Activated B cell treated with CpG ODN at 0.5 μM for 24 hours (primary cell): ENCODE measurements around the gene TBX6. TPM values are rescaled to one million over a fixed set of nuclear protein-coding genes. Genes with fewer than 3 reads are reported as not detected.
A peak's percentile ranks its signal among the peaks of the same experiment; 100 is the strongest.

Experiments used
- ATAC-seq: fragments of 200-7000 bp; cut with Tn5 transposase; one replicate; pipeline ENCODE4 v1.10.0; 2021; ENCODE audit warnings: low read depth, mild to moderate bottlenecking, moderate library complexity
- CTCF ChIA-PET: fragments of 350-600 bp; sonication (Branson Sonifier 250); formaldehyde crosslinking; loops from one replicate; lab custom pipeline; 2021; ENCODE audit warnings: antibody characterized with exemption; lab: Charles Lee
- POLR2A ChIA-PET: fragments of 350-600 bp; sonication (Branson Sonifier 250); formaldehyde crosslinking; loops from one replicate; lab custom pipeline; 2021; ENCODE audit warnings: antibody characterized with exemption; lab: Charles Lee
- DNase-seq: peaks from one replicate; pipeline ENCODE4 v3.0.0; 2022
- H3K27ac Mint-ChIP-seq: one replicate; pipeline ENCODE4 v1.8.0; 2020; ENCODE audit warnings: mixed read lengths
- H3K27me3 Mint-ChIP-seq: one replicate; pipeline ENCODE4 v1.8.0; 2021; ENCODE audit warnings: mixed read lengths
- H3K36me3 Mint-ChIP-seq: one replicate; pipeline ENCODE4 v1.8.0; 2021; ENCODE audit warnings: low read depth, mixed read lengths
- H3K4me1 Mint-ChIP-seq: one replicate; pipeline ENCODE4 v1.8.0; 2021; ENCODE audit warnings: mixed read lengths
- H3K4me3 Mint-ChIP-seq: one replicate; pipeline ENCODE4 v1.8.0; 2020; ENCODE audit warnings: mild to moderate bottlenecking, mixed read lengths
- H3K9me3 Mint-ChIP-seq: one replicate; pipeline ENCODE4 v1.8.0; 2020; ENCODE audit warnings: mixed read lengths
- intact Hi-C: fragments of 100-400 bp; cut with micrococcal nuclease; formaldehyde crosslinking; loops from one replicate; pipeline ENCODE4 v1.15.1; 2024
- total RNA-seq: library from RNA; stranded (reverse); gene quantifications from 2 replicates; pipeline ENCODE4 v1.2.3, GENCODE V29; 2022
- TF ChIP-seq, protein P1 (sequence below): fragments of 200-600 bp; IDR thresholded peaks from one replicate; pipeline ENCODE4 v1.8.0; 2022; ENCODE audit warnings: antibody characterized with exemption, mild to moderate bottlenecking

Gene TBX6
- total RNA-seq, 1 donor from 2014 or later = 2.3 TPM

DNA sequence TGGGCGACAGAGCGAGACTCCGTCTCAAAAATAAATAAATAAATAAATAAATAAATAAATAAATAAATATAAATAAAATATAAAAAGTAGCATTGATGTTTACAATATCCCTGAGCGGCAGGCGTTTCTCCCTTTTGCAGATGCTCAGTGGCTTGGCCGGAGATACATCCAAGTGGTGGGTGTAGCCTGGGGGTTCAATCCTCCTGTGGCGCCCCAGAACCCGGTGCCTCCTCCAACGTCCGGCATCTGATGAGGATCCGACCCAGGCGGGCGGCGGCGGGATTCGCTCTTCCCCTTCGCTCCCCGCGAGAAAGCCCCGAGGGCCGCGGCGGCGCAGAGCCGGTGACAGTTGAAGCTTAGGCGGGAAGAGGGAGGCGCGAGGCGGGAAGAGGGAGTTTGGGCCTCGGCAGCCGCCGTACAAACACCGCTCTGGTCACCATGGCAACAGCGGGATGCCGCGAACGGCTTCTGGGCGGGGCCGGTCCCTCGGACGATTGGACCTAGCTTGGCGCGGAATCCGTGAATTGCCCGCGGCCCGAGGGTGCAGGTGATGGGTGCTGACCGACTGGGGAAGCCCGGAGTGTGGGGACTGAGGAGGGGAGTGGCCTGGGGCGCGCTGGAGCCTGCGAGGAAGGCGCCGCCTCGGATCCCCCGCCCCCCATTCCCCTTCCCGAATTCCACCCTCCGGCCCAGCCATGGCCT lies 38.9 kb downstream of the TBX6 start:
- POLR2A ChIA-PET = interaction anchor here (1.0 to 3.0 kb wide), 3 partner anchors 9 to 22 kb away, joined by 3 to 27 read pairs (median 6); partner anchors contain the start of genes ALDOA and TLCD3B
- ATAC-seq (peak; percentile 87), DNase-seq (peak; percentile 86)
- CTCF ChIA-PET = interaction anchor here (0.7 to 1.6 kb wide), 3 partner anchors 11 to 79 kb away, joined by 3 to 4 read pairs (median 3); partner anchors contain the start of gene TAOK2
- peak overlapping the region; percentile 46 for H3K27ac Mint-ChIP-seq
- H3K27me3 Mint-ChIP-seq = no peaks in the 10 kb centered on the region
- H3K9me3 Mint-ChIP-seq = no peaks in the 10 kb centered on the region
- H3K4me1 Mint-ChIP-seq = peaks cover 9% of the 10 kb centered on the region
- TF ChIP-seq, protein P1, sequence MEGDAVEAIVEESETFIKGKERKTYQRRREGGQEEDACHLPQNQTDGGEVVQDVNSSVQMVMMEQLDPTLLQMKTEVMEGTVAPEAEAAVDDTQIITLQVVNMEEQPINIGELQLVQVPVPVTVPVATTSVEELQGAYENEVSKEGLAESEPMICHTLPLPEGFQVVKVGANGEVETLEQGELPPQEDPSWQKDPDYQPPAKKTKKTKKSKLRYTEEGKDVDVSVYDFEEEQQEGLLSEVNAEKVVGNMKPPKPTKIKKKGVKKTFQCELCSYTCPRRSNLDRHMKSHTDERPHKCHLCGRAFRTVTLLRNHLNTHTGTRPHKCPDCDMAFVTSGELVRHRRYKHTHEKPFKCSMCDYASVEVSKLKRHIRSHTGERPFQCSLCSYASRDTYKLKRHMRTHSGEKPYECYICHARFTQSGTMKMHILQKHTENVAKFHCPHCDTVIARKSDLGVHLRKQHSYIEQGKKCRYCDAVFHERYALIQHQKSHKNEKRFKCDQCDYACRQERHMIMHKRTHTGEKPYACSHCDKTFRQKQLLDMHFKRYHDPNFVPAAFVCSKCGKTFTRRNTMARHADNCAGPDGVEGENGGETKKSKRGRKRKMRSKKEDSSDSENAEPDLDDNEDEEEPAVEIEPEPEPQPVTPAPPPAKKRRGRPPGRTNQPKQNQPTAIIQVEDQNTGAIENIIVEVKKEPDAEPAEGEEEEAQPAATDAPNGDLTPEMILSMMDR = no peak
- intact Hi-C loops = loop anchor here (1.0 kb wide), 3 partner anchors 12 to 190 kb away; partner anchors contain the start of genes ALDOA and CDIPT
- H3K4me3 Mint-ChIP-seq = peak overlapping the region; percentile 84
- H3K36me3 Mint-ChIP-seq = no peaks in the 10 kb centered on the region

DNA sequence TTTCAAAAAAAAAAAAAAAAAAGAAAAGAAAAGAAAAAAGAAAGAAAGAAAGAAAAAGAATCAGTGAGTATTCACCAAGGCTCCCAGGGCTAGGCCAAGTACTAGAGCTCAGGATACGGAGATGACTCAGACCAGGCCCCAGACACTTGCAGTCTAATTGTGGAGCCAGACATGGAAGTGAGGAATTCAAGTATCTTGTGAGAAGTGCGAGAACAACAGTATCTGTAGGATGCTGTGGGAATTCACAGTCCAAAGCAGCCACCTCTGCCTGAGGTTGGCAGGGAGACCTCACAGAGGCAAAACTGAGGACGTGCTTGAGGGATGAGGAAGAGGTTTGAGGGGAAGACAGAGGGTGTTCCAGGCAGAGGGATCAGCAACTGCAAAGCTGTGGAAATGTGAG lies 40.2 kb downstream of the TBX6 start:
- TF ChIP-seq, protein P1 = no peak
- H3K4me1 Mint-ChIP-seq = peaks cover 9% of the 10 kb centered on the region
- no peaks in the 10 kb centered on the region for H3K36me3 Mint-ChIP-seq
- DNase-seq (no peak), ATAC-seq (no peak)
- H3K4me3 Mint-ChIP-seq = peak overlapping the region; percentile 9
- no peak overlapping the region for H3K27ac Mint-ChIP-seq
- CTCF ChIA-PET = no interaction called here
- intact Hi-C loops = no loop called here
- H3K9me3 Mint-ChIP-seq = no peaks in the 10 kb centered on the region
- H3K27me3 Mint-ChIP-seq = no peaks in the 10 kb centered on the region
- POLR2A ChIA-PET = interaction anchor here (0.6 to 3.0 kb wide), 3 partner anchors 13 to 366 kb away, joined by 4 to 27 read pairs (median 9); partner anchors contain the start of gene ALDOA

DNA sequence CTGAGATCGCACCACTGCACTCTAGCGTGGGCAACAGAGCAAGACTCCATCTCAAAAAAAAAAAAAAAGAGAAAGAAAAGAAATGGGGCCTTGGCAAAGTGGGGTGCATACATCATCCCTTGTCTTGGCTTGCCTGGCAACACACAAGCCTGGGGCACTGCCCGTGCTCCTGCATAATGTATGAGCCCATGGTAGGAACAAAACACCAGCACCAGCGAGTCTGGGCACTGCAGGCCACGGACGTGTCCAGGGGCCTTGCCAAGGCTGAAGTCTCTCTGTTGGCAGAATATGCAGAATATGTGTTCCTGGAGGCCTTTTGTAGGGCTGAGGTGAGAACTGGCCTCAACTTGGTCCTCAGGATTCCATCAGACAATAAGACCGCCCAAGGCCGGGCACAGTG lies 41.9 kb downstream of the TBX6 start:
- Mint-ChIP-seq H3K27ac (no peak overlapping the region), H3K4me3 (no peak overlapping the region), H3K9me3 (no peaks in the 10 kb centered on the region), H3K27me3 (no peaks in the 10 kb centered on the region), H3K4me1 (peaks cover 9% of the 10 kb centered on the region), H3K36me3 (no peaks in the 10 kb centered on the region)
- ChIA-PET CTCF (no interaction called here), POLR2A (interaction anchor here (0.7 kb wide), 1 partner anchor 50 kb away, joined by 3 read pairs; no protein-coding TSS in a partner anchor)
- intact Hi-C loops = no loop called here
- TF ChIP-seq, protein P1 = no peak
- DNase-seq (no peak), ATAC-seq (no peak)

DNA sequence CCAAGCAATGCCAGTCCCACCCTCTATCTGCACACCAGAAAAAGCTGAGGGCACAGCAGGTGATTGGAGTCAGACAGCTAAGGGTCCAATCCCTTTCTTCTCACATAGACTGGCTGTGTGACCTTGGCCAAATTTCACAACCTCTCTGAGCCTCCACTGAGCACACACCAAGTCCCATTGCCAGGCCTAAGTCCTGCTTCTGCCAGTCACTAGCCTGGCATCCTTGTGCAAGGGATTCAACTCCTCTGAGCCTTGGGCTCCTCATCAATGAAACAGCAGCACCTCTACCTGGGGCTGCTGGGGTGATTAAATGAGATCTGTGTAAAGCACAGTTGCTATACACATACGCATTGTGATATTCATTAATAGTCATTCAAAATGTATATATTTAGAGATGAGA lies 45.1 kb downstream of the TBX6 start:
- no peak for DNase-seq
- Mint-ChIP-seq H3K27ac (no peak overlapping the region), H3K27me3 (no peaks in the 10 kb centered on the region), H3K36me3 (no peaks in the 10 kb centered on the region), H3K4me3 (no peak overlapping the region), H3K9me3 (no peaks in the 10 kb centered on the region), H3K4me1 (no peaks in the 10 kb centered on the region)
- intact Hi-C loops = no loop called here
- ChIA-PET CTCF (no interaction called here), POLR2A (no interaction called here)
- TF ChIP-seq, protein P1 = no peak
- no peak for ATAC-seq

DNA sequence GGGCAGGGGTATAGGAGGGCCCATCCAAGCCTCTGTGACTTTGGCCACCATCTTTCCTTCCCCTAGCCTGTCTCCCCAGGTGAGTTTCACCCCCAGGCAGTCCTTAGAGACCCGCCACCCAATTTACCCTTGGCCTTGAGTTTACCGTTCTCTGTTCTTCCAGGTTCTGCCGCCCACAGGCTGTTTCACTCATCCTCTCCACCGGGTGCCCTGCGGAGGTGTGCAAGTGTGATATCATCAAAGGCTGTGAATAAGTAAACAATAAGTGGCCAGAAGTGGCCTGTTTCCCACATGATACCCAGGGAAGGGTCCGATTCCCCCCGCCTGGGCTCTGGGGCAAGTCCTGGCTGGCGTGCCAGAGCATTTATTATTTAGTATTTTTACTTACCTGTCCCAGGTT lies 45.5 kb downstream of the TBX6 start:
- Mint-ChIP-seq H3K4me1 (no peaks in the 10 kb centered on the region), H3K27me3 (no peaks in the 10 kb centered on the region), H3K27ac (no peak overlapping the region), H3K36me3 (no peaks in the 10 kb centered on the region), H3K9me3 (no peaks in the 10 kb centered on the region), H3K4me3 (no peak overlapping the region)
- ATAC-seq (no peak), DNase-seq (no peak)
- ChIA-PET CTCF (no interaction called here), POLR2A (no interaction called here)
- TF ChIP-seq, protein P1 = no peak
- intact Hi-C loops = no loop called here
